Measurements from ENCODE around the gene LAMC2. TPM values are rescaled to one million over a fixed set of nuclear protein-coding genes. Genes with fewer than 3 reads are reported as not detected.

The LAMC2 gene
- total and polyA plus RNA-seq, 10 of the 15 experiments (the other 5 are each of a cell fraction or from before 2014, with no cell fraction given): 0.27 to 1.5 (median 0.92) TPM

DNA sequence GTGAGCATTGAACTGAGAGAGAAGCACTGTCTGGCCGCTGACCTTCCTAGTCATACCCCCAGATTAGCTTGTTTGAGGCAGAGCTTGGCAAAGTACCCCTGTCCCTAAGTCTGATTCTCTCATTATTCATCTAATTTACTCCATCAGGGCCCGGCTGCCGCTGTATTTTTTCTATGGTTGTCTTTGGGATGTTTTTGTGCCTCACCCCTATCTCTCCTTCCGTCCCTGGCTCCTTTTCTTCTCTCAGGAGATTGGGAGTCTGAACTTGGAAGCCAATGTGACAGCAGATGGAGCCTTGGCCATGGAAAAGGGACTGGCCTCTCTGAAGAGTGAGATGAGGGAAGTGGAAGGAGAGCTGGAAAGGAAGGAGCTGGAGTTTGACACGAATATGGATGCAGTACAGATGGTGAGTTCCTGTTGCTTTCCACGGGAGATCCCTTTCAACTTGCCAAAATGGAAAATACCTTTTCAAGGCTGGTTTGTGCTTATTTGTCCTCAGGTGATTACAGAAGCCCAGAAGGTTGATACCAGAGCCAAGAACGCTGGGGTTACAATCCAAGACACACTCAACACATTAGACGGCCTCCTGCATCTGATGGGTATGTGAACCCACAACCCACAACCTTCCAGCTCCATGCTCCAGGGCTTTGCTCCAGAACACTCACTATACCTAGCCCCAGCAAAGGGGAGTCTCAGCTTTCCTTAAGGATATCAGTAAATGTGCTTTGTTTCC is 53.9 kb downstream of the LAMC2 start:
- no peaks in the 10 kb centered on the region for H4K20me1 ChIP-seq (ENCODE audit: control insufficient read depth, insufficient read depth)
- SMC1A ChIA-PET (ENCODE audit: uncharacterized antibody, unreplicated experiment): interaction anchor here (0.7 to 3.9 kb wide), 4 partner anchors 8 to 38 kb away, joined by 3 to 16 read pairs (median 4); no protein-coding TSS in a partner anchor
- no peaks in the 10 kb centered on the region for H3K27me3 ChIP-seq (replicated peaks in 1 of 2; ENCODE audit: control insufficient read depth in 2 of 2, insufficient read depth in 2 of 2, low read length in 1 of 2)
- WGBS (ENCODE audit: insufficient coverage, insufficient replicate concordance, low lambda C conversion rate, missing lambda C conversion rate): 42% methylated on average over 8 of the region's 8 CpGs
- no peaks in the 10 kb centered on the region for H3K79me2 ChIP-seq (ENCODE audit: control insufficient read depth, insufficient read depth, low read length)
- no peak overlapping the region for H2AFZ ChIP-seq (ENCODE audit: control insufficient read depth, low read depth, low read length)
- intact Hi-C loops (cut with micrococcal nuclease; ENCODE audit: unreplicated experiment) (no loop called here), in situ Hi-C loops (cut with MboI) (no loop called here)
- no TSS peak for BruUV-seq (replicated peaks)
- no peaks in the 10 kb centered on the region for H3K36me3 ChIP-seq (ENCODE audit: control insufficient read depth in 2 of 2, insufficient read depth in 2 of 2, low read length in 1 of 2)
- RAD21 ChIA-PET (ENCODE audit: unreplicated experiment): no interaction called here
- CTCF ChIA-PET: interaction anchor here (0.7 to 1.5 kb wide), 5 partner anchors 12 to 277 kb away, joined by 3 read pairs; no protein-coding TSS in a partner anchor
- no peaks in the 10 kb centered on the region for H3K9me3 ChIP-seq (replicated peaks; ENCODE audit: control insufficient read depth, insufficient read depth, low read length)
- DNase-seq (ENCODE audit: low read depth, low spot score) (no peak), FAIRE-seq (no peak), ATAC-seq (no peak)
- no peak overlapping the region for H3K27ac ChIP-seq (ENCODE audit: control insufficient read depth, insufficient read depth)
- no peaks in the 10 kb centered on the region for H3K4me1 ChIP-seq (ENCODE audit: control insufficient read depth, insufficient read depth, low read length)
- H3K9ac ChIP-seq (ENCODE audit: control insufficient read depth, insufficient read depth, low read length): no peak overlapping the region
- POLR2A ChIA-PET: interaction anchor here (0.6 kb wide), 1 partner anchor 1919 kb away, joined by 3 read pairs; no protein-coding TSS in a partner anchor
- H3K4me3 ChIP-seq: no peak overlapping the region
- H3K4me2 ChIP-seq (ENCODE audit: control insufficient read depth, insufficient read depth): no peak overlapping the region
- no peak for TF ChIP-seq BACH1 (IDR thresholded peaks at IDR 0.05; ENCODE audit: borderline replicate concordance)
- TF ChIP-seq CBFB (IDR thresholded peaks at IDR 0.05; ENCODE audit: low read depth): no peak
- TF ChIP-seq SREBF2 (IDR thresholded peaks at IDR 0.05; ENCODE audit: low read length): no peak
- TF ChIP-seq PML (IDR thresholded peaks at IDR 0.05; ENCODE audit: low read length): no peak
- TF ChIP-seq KAT2A (conservative IDR thresholded peaks at IDR 0.05; ENCODE audit: control insufficient read depth, low read depth, low read length): no peak
- no peak for TF ChIP-seq NKRF (conservative IDR thresholded peaks at IDR 0.05)
- TF ChIP-seq EED (IDR thresholded peaks at IDR 0.05; ENCODE audit: low read depth): no peak
- TF ChIP-seq POLR2A (IDR thresholded peaks at IDR 0.05; ENCODE audit: low read depth, low read length): no peak
- TF ChIP-seq ZNF687 (IDR thresholded peaks at IDR 0.05): no peak
- TF ChIP-seq SIX5 (IDR thresholded peaks at IDR 0.05; ENCODE audit: low read depth, low read length, severe bottlenecking): no peak
- no peak for TF ChIP-seq IRF5 (IDR thresholded peaks at IDR 0.05; ENCODE audit: borderline replicate concordance)
- TF ChIP-seq TCF12 (IDR thresholded peaks at IDR 0.05; ENCODE audit: low read depth, low read length): no peak
- TF ChIP-seq FOXK2 (IDR thresholded peaks at IDR 0.05): no peak
- TF ChIP-seq TARDBP (IDR thresholded peaks at IDR 0.05; ENCODE audit: borderline replicate concordance): no peak
- no peak for TF ChIP-seq HDGF (IDR thresholded peaks at IDR 0.05)
- TF ChIP-seq SPI1 (IDR thresholded peaks at IDR 0.05; ENCODE audit: borderline replicate concordance, insufficient read depth, low read depth, low read length): no peak
- TF ChIP-seq RB1 (IDR thresholded peaks at IDR 0.05; ENCODE audit: borderline replicate concordance): no peak
